ENCODE data around the gene CHRDL2.

Gene CHRDL2

DNA sequence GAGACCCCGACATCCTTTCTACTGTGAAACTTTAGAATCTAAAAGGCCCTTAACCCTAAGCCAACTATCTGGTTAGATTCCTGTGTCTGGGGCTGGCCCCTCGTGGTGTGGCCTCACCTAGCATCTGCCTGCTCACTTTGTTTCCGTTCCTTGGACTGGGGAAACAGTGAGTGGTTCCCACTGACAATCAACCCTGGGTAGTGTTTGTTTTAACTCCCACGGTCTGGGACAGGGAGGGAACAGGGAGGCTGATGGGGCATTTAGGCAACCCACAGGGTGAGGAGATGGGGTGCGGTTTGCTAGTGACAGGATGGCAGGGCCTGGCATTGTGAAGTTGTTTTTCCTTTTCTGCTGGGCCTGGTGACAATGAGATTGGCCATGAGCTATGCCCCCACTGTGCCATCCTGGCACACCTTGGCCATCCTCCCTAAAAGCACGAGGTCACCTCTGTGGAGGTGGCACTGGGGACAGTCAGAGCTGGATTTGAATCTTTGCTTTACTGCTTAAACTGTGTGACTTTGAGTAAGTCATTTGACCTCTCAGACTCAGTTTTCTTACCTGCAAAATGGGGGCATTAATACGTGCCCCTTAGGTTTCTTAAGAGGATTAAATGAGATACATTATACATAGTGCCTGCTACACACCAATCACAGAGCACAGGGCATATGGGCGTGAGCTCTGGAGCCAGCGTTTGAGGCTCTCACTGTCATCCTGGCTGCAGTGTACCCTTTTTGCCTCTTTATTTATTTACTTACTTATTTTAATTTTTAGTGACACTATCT lies 31.4 kb downstream of the CHRDL2 start:
- no peak overlapping the region for H3K27ac ChIP-seq (ENCODE audit: low read depth, low read length)
- no peaks in the 10 kb centered on the region for H4K20me1 ChIP-seq (ENCODE audit: low read depth, low read length)
- no peak for TF ChIP-seq EZH2phosphoT487 (conservative IDR thresholded peaks at IDR 0.05; ENCODE audit: low read length)
- TF ChIP-seq, protein P1, sequence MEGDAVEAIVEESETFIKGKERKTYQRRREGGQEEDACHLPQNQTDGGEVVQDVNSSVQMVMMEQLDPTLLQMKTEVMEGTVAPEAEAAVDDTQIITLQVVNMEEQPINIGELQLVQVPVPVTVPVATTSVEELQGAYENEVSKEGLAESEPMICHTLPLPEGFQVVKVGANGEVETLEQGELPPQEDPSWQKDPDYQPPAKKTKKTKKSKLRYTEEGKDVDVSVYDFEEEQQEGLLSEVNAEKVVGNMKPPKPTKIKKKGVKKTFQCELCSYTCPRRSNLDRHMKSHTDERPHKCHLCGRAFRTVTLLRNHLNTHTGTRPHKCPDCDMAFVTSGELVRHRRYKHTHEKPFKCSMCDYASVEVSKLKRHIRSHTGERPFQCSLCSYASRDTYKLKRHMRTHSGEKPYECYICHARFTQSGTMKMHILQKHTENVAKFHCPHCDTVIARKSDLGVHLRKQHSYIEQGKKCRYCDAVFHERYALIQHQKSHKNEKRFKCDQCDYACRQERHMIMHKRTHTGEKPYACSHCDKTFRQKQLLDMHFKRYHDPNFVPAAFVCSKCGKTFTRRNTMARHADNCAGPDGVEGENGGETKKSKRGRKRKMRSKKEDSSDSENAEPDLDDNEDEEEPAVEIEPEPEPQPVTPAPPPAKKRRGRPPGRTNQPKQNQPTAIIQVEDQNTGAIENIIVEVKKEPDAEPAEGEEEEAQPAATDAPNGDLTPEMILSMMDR (IDR thresholded peaks at IDR 0.05; ENCODE audit: insufficient read depth, low read length, poor library complexity, severe bottlenecking), result no peak
- H3F3A ChIP-seq (ENCODE audit: insufficient read depth), result no peaks in the 10 kb centered on the region
- H3K79me2 ChIP-seq (ENCODE audit: insufficient read depth, low read length), result no peaks in the 10 kb centered on the region
- no peak overlapping the region for H3K4me3 ChIP-seq (ENCODE audit: insufficient read depth, low read length, poor library complexity, severe bottlenecking)
- H3K9me3 ChIP-seq (ENCODE audit: insufficient read depth, low read length), result no peaks in the 10 kb centered on the region
- H3K4me2 ChIP-seq (ENCODE audit: low read depth, low read length, poor library complexity, severe bottlenecking), result no peak overlapping the region
- no peak overlapping the region for H2AFZ ChIP-seq (ENCODE audit: low read depth, low read length, severe bottlenecking)
- H3K36me3 ChIP-seq (ENCODE audit: low read length), result no peaks in the 10 kb centered on the region
- H3K9ac ChIP-seq (ENCODE audit: low read length), result no peak overlapping the region
- no peaks in the 10 kb centered on the region for H3K27me3 ChIP-seq (ENCODE audit: low read length)
- no peaks in the 10 kb centered on the region for H3K9me2 ChIP-seq (replicated peaks; ENCODE audit: insufficient read depth, low read length)

DNA sequence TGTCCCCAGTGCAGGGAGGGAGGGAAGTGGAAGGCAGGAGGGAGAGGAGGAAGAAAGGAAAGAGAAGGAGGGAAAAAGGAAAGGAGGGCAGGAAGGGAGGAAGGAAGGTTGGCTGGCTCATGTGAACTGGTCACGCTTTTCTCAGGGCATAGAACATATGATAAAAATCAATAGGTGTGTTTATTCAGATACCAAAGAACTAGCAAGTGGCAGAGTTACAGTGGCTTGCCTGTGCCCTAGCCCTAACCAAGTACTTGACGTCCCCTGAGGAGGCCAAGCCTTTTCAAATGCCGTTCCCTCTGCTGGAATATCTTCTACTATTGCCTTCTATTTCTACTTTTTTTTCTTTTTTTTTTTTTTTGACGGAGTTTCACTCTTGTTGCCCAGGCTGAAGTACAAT lies 33.5 kb downstream of the CHRDL2 start:
- no peaks in the 10 kb centered on the region for H3K9me3 ChIP-seq (ENCODE audit: insufficient read depth, low read length)
- H3K79me2 ChIP-seq (ENCODE audit: insufficient read depth, low read length), result no peaks in the 10 kb centered on the region
- H4K20me1 ChIP-seq (ENCODE audit: low read depth, low read length), result no peaks in the 10 kb centered on the region
- no peaks in the 10 kb centered on the region for H3K27me3 ChIP-seq (ENCODE audit: low read length)
- H3F3A ChIP-seq (ENCODE audit: insufficient read depth), result no peaks in the 10 kb centered on the region
- no peak overlapping the region for H3K27ac ChIP-seq (ENCODE audit: low read depth, low read length)
- TF ChIP-seq, protein P1 (IDR thresholded peaks at IDR 0.05; ENCODE audit: insufficient read depth, low read length, poor library complexity, severe bottlenecking), result no peak
- no peak for TF ChIP-seq EZH2phosphoT487 (conservative IDR thresholded peaks at IDR 0.05; ENCODE audit: low read length)
- no peak overlapping the region for H2AFZ ChIP-seq (ENCODE audit: low read depth, low read length, severe bottlenecking)
- no peaks in the 10 kb centered on the region for H3K9me2 ChIP-seq (replicated peaks; ENCODE audit: insufficient read depth, low read length)
- H3K36me3 ChIP-seq (ENCODE audit: low read length), result no peaks in the 10 kb centered on the region
- no peak overlapping the region for H3K4me2 ChIP-seq (ENCODE audit: low read depth, low read length, poor library complexity, severe bottlenecking)
- no peak overlapping the region for H3K9ac ChIP-seq (ENCODE audit: low read length)
- H3K4me3 ChIP-seq (ENCODE audit: insufficient read depth, low read length, poor library complexity, severe bottlenecking), result no peak overlapping the region

DNA sequence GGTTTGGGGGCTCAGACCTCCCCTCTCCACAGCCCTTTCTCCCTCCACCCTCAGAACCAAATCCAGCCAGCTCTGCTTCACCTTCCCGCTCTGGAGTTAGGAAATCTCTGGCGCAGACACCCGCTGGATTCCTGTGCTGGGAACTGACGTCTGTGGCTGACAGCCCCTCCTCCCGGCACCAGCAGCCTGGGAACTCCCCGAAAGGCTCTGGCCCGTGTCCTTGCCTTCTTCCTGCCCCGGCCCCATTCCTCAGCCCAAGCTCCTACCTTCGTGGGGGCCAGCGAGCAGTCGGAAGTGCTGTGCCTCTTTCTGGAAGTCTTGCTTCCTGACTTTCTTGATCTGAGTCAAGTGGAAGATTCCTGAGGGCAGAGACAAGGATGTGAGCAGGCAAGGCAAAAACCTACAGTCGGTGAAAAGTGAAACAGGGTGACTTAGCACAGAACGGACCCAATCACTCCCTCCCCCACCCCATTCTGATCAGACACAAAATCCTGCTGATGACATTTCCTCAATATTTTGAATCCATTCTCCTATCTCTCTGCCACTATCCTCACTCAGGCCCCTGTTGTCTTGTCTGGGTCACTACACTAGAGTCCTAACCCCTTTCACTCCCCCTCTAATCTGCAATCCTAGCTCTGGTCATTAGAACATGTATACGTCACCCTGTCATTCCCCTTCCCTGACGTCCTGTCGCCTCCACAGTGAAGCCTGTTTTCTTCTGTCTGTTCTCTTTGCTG lies 34.1 kb downstream of the CHRDL2 start:
- Histone ChIP-seq H3K9me2 (replicated peaks; ENCODE audit: insufficient read depth, low read length) (no peaks in the 10 kb centered on the region), H3K27ac (ENCODE audit: low read depth, low read length) (no peak overlapping the region), H3K27me3 (ENCODE audit: low read length) (no peaks in the 10 kb centered on the region), H3K9ac (ENCODE audit: low read length) (no peak overlapping the region), H3K9me3 (ENCODE audit: insufficient read depth, low read length) (no peaks in the 10 kb centered on the region), H3F3A (ENCODE audit: insufficient read depth) (no peaks in the 10 kb centered on the region), H3K4me3 (ENCODE audit: insufficient read depth, low read length, poor library complexity, severe bottlenecking) (no peak overlapping the region), H3K36me3 (ENCODE audit: low read length) (no peaks in the 10 kb centered on the region), H2AFZ (ENCODE audit: low read depth, low read length, severe bottlenecking) (no peak overlapping the region), H3K4me2 (ENCODE audit: low read depth, low read length, poor library complexity, severe bottlenecking) (no peak overlapping the region), H4K20me1 (ENCODE audit: low read depth, low read length) (no peaks in the 10 kb centered on the region), H3K79me2 (ENCODE audit: insufficient read depth, low read length) (no peaks in the 10 kb centered on the region)
- TF ChIP-seq, protein P1 (IDR thresholded peaks at IDR 0.05; ENCODE audit: insufficient read depth, low read length, poor library complexity, severe bottlenecking), result no peak
- no peak for TF ChIP-seq EZH2phosphoT487 (conservative IDR thresholded peaks at IDR 0.05; ENCODE audit: low read length)

Data from SU-DHL-6 (cell line).